Measurements from ENCODE around the gene YWHAB.
"Not testable (repeated sequence)": the region's sequence is repeated elsewhere in the genome, so short reads cannot be mapped to it uniquely, and the experiment has no call there.

Gene YWHAB

GRCh38 chr20:44885392-44886265 is at the start of gene YWHAB:
TSS of gene YWHAB (plus strand) at chr20:44885705. CDS start at chr20:44901534, 15,829 bp downstream.
- DNase-seq, result peak; percentile 99

GRCh38 chr20:44836601-44837120 is 48.8 kb upstream of the YWHAB start:
- DNase-seq, result no peak

- no peak for DNase-seq
These were observed 47.6 kb upstream of the YWHAB start for GRCh38 chr20:44837946-44838345.

GRCh38 chr20:44838521-44838920 is 47.0 kb upstream of the YWHAB start:
- no peak for DNase-seq

- no peak for DNase-seq
These were observed 46.0 kb upstream of the YWHAB start for GRCh38 chr20:44839481-44839880.

GRCh38 chr20:44840826-44841225 is 44.7 kb upstream of the YWHAB start:
- no peak for DNase-seq

DNA sequence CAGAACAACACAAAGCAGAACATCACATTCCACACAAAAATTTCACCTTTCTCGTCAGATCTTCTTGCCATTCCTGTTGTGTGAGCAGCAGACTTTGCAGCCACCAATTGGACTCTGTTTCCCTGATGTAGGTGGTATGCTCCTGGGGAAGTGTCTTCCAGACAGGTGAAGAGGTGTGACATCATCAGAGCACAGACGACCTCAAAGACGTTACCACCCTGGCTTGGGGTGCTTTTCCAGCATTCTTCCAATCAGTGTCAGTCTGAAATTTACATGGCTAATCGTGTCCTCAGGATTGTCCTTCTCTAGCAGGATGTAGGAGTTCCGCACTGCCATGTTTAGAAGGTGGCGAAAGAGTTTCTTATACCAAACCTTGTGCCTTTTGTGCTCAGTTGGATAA is 43.5 kb upstream of the YWHAB start:
- no peak for DNase-seq

DNA sequence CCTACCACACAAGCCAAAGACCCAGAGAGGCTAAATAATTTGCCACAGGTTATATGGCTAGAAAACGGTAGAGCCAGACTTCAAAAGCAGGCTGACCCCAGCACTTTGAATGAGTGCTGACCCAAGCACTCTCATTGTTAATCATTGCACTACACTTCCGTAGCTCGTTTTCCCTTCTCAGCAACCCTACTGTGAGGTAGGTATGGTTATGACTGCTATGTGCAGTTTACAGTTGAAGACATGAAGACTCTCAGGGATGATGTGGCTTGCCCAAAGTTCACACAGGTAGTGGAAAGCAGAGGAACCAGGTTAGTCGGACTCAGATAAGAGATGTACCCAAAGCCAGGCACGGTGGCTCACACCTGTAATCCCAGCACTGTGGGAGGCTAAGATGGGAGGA is 41.6 kb upstream of the YWHAB start:
- DNase-seq, result no peak

- DNase-seq, result no peak
These were observed 37.1 kb upstream of the YWHAB start for GRCh38 chr20:44848254-44849015.

DNA sequence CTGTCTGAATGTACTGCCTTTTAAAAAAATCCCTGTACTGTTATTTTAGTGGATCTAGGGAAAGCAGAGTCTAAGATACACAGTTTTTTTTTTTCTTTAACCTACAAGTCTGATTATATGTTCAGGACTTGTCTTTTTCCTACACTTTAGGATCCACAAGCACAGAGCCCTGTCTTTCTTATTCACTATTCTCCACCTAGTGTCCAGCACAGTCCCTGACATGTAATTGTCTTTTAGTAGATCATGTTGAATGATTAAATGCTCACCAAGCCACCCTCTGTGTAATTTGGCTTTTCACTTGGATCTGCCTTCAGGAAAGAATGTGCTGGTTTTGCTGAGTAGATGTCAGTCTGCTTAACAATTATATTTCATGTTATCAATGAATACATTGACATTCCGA is 35.8 kb upstream of the YWHAB start:
- no peak for DNase-seq

- no peak for DNase-seq
These were observed 35.2 kb upstream of the YWHAB start for GRCh38 chr20:44850272-44850671.

GRCh38 chr20:44850837-44851236 is 34.7 kb upstream of the YWHAB start:
- DNase-seq, result no peak

DNA sequence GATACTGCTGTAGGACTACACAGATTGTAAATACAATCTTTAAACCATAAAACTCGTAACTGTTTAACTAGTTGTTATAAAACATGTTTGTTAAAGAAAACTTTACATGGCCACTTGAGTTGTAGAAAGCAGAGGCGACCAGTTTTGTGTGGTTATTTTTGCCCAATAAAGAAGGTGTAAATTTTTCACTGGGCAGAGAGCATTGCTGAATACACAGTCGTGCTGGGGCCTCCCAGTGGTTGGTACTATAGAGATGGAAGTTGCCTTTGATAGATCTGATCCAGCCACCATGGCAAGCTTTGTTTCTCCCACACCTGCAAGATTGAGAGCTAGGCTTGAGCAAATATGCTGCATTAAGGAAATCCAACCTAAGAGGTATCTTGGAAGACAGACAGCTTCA is 34.0 kb upstream of the YWHAB start:
- no peak for DNase-seq

- DNase-seq, result no peak
These were observed 29.1 kb upstream of the YWHAB start for GRCh38 chr20:44856442-44856841.

- no peak for DNase-seq
These were observed 28.6 kb upstream of the YWHAB start for GRCh38 chr20:44856856-44857448.

DNA sequence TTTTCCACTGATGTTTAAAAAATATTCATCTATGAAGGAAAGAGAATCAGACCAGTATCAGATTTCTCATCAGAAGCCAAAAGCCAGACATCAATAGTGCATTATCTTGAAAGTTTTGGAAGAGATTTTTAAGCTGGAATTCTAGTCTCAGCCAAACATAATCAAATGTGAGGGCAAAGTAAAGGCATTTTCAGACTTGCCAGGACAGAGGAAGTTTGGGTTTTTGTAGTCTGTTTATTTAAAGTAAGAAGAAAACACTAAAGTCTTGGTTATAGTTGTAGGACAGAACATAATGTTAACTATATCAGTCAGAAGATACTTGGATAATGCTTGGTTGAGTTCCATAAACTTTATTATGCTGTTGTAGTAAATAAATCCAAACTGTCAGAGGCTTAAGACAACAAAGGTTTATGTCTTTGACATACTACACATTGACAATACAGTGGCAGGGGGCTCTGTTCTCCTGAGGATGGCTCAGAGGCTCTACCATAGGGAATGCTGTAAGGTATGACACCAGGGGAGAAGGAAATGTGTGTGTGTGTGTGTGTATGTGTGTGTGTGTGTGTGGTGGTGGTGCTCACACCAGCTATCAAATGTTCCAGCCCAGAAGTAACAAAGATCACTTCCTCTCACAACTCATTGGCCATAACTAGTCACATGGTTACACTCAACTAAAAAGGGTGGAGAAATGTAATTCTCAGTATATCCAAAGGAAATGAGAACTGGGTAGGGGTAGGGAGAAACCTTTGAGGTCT is 26.7 kb upstream of the YWHAB start:
- DNase-seq, result no peak

DNA sequence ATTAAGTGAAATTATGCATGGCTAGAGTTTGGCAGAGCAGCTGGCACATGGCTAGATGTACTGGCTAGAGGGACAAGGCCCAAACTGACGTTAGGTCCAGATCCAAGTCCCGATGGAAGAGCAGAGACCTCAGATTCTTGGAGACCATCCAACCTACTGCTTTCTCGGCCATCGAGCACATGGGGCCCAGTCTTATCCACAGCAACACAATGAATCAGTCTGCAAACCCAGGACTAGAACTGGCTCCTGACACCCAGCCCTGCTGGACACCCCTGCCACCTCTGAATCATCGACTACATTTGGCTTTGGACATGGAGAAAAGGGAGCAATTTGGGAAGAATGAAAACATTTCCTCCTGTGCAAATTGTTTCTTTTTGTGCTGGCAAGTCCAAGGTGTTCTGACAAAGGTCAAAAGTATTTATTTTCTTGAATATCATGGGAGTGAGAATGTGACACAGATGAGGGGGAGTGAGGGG is 23.9 kb upstream of the YWHAB start:
- DNase-seq, result no peak

GRCh38 chr20:44862286-44862685 is 23.2 kb upstream of the YWHAB start:
- DNase-seq, result no peak

DNA sequence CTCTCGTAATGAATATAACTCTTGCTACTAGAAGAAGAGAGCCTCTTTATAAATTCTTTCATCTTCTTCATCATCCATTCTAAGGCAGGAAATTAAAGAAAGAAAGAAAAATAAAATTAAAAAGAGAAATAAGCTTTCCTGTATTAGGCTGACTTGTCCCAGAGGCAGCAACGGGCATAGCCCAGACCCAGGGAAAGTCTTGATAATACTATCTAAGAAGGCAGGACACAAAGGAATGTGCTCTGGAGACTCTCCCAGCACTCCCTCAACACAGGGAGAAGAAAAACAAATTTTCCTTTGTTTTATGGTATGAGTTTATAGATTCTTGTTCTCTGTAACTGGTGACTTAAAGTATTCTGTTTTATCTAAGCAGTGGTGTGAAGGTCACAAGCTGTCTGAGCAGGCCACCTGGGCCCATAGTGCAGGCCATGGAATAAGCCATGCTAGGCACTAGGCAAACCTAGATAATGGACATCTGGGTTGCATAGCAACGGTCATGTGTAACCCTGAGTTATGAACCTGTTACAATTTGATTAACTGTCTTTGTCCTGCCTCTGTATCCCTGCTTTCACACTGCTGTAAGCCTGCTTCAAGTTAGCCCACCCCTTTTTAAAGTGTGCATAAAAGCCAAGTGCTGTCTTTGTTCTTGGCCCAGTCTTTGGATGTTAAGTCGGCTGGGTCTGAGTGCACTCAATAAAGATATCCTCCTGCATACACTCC is 22.0 kb upstream of the YWHAB start:
- not testable (repeated sequence) for DNase-seq

GRCh38 chr20:44864493-44864892 is 21.0 kb upstream of the YWHAB start:
- not testable (repeated sequence) for DNase-seq

DNA sequence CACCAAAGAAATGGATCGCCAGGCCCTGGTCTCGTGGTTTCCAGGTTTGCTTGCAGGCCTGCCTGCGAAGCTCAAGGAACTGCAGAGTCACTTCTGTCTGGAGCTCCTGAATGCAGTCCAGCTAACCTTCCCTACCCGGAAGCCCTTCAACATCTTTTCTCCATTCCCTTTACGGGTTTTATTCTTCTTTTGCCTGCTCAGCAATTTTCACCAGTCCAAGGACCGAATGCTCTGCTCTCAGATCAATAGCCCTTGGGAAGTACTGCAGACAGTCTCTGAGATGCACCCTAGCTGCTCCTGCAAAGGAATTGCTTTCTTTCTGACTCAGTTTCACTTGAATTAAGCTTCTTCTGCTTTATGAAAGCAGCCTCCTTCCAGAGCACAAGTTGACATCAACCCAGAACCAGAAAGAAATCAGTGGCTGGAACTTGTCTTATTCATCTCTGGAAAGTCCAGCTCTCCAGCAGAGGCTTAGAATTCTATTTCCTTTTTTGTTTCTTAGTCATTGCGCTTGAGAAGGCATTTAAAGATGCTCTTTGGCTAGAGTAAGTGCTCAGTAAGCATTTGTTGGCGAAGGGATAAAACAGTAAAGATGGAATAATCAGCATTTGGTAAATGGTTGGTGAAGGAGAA is 18.7 kb upstream of the YWHAB start:
- DNase-seq, result no peak
